EH (cell line): ENCODE data around the gene E2F8.
"Not testable (repeated sequence)": the region's sequence is repeated elsewhere in the genome, so short reads cannot be mapped to it uniquely, and the experiment has no call there.

ENCODE experiments used
- DNase-seq: peaks from one replicate; pipeline ENCODE4 v3.0.0-alpha.2; 2015; ENCODE audit warnings: low read depth

The E2F8 gene

GRCh38 chr11:19240420-19241259, at the start of gene E2F8:
Gene E2F8 (minus strand): TSS chr11:19240945. CDS start chr11:19240121, 824 bp downstream.
- peak; percentile 95 for DNase-seq

GRCh38 chr11:19290356-19290755, 49.6 kb upstream of the E2F8 start:
- no peak for DNase-seq

GRCh38 chr11:19288256-19288655, 47.5 kb upstream of the E2F8 start:
- no peak for DNase-seq

GRCh38 chr11:19286411-19286810, 45.7 kb upstream of the E2F8 start:
- no peak for DNase-seq

- DNase-seq = no peak
Observed at GRCh38 chr11:19284881-19285280, 44.1 kb upstream of the E2F8 start.

- no peak for DNase-seq
Observed at GRCh38 chr11:19283991-19284390, 43.2 kb upstream of the E2F8 start.

GRCh38 chr11:19281555-19281954, 40.8 kb upstream of the E2F8 start:
- DNase-seq = no peak

GRCh38 chr11:19281041-19281440, 40.3 kb upstream of the E2F8 start:
- DNase-seq = no peak

- no peak for DNase-seq
Observed at GRCh38 chr11:19279451-19279850, 38.7 kb upstream of the E2F8 start.

- DNase-seq = peak; percentile 12
Observed at GRCh38 chr11:19276859-19277808, 36.4 kb upstream of the E2F8 start.

GRCh38 chr11:19275496-19275895, 34.8 kb upstream of the E2F8 start:
- no peak for DNase-seq

- DNase-seq = not testable (repeated sequence)
Observed at GRCh38 chr11:19273219-19273618, 32.5 kb upstream of the E2F8 start.

GRCh38 chr11:19268909-19269308, 28.2 kb upstream of the E2F8 start:
- DNase-seq = no peak

GRCh38 chr11:19267567-19267966, 26.8 kb upstream of the E2F8 start:
- no peak for DNase-seq

GRCh38 chr11:19263333-19263732, 22.6 kb upstream of the E2F8 start:
- DNase-seq = no peak

GRCh38 chr11:19259487-19260345, 19.0 kb upstream of the E2F8 start:
- DNase-seq = peak; percentile 66

GRCh38 chr11:19258641-19259230, 18.0 kb upstream of the E2F8 start:
- DNase-seq = no peak

- not testable (repeated sequence) for DNase-seq
Observed at GRCh38 chr11:19254441-19254840, 13.7 kb upstream of the E2F8 start.

GRCh38 chr11:19253817-19254216, 13.1 kb upstream of the E2F8 start:
- DNase-seq = no peak

- DNase-seq = no peak
Observed at GRCh38 chr11:19253153-19253745, 12.5 kb upstream of the E2F8 start.
